ENCODE results near the gene FAM117B. TPM values are rescaled to one million over a fixed set of nuclear protein-coding genes. Genes with fewer than 3 reads are reported as not detected.

Gene FAM117B
- total RNA-seq, 2 experiments from 2014 or later: 46.8 to 50.4 TPM

DNA sequence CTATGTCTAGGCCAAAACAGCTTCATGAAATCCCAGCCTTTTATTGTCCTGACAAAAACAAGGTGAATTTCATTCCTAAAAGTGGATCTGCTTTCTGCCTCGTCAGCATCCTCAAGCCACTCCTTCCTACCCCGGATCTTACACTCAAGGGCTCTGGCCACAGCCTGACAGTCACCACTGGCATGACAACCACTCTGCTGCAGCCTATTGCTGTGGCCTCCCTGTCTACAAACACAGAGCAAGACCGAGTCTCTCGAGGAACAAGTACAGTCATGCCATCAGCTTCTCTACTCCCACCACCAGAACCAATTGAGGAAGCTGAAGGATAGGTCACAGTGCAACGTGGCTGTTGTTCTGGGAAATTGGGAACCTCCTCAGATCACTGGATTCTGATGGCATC is 130.7 kb downstream of the FAM117B start:
- H3K4me3 Mint-ChIP-seq: no peak overlapping the region
- peak overlapping the region; percentile 84 for H3K27ac Mint-ChIP-seq
- Histone ChIP-seq H3K27ac (ENCODE audit: low read depth in 1 of 2, low read length in 2 of 2) (no peak overlapping the region), H3K4me1 (ENCODE audit: insufficient read depth, low read length) (peaks cover 4% of the 10 kb centered on the region), H3K36me3 (ENCODE audit: insufficient read depth, low read length) (peaks cover 25% of the 10 kb centered on the region), H3K9me3 (ENCODE audit: control insufficient read depth in 1 of 2, insufficient read depth in 1 of 2, low read length in 2 of 2) (no peaks in the 10 kb centered on the region), H3K4me3 (ENCODE audit: low read length) (no peak overlapping the region), H3K27me3 (ENCODE audit: control insufficient read depth in 1 of 2, insufficient read depth in 2 of 2, low read length in 2 of 2) (no peaks in the 10 kb centered on the region)
- ATAC-seq (ENCODE audit: poor library complexity): no peak
- H3K27me3 Mint-ChIP-seq: no peaks in the 10 kb centered on the region
- peaks cover 63% of the 10 kb centered on the region for H3K4me1 Mint-ChIP-seq (ENCODE audit: low read depth)
- POLR2A ChIA-PET: interaction anchor here (0.6 to 1.1 kb wide), 3 partner anchors 13 to 402 kb away, joined by 3 to 5 read pairs (median 3); no protein-coding TSS in a partner anchor
- intact Hi-C loops (cut with DNase I, micrococcal nuclease): no loop called here
- CTCF ChIA-PET: interaction anchor here (1.2 kb wide), 1 partner anchor 177 kb away, joined by 3 read pairs; no protein-coding TSS in a partner anchor
- TF ChIP-seq, protein P1, sequence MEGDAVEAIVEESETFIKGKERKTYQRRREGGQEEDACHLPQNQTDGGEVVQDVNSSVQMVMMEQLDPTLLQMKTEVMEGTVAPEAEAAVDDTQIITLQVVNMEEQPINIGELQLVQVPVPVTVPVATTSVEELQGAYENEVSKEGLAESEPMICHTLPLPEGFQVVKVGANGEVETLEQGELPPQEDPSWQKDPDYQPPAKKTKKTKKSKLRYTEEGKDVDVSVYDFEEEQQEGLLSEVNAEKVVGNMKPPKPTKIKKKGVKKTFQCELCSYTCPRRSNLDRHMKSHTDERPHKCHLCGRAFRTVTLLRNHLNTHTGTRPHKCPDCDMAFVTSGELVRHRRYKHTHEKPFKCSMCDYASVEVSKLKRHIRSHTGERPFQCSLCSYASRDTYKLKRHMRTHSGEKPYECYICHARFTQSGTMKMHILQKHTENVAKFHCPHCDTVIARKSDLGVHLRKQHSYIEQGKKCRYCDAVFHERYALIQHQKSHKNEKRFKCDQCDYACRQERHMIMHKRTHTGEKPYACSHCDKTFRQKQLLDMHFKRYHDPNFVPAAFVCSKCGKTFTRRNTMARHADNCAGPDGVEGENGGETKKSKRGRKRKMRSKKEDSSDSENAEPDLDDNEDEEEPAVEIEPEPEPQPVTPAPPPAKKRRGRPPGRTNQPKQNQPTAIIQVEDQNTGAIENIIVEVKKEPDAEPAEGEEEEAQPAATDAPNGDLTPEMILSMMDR (IDR thresholded peaks at IDR 0.05): no peak
- no peaks in the 10 kb centered on the region for H3K9me3 Mint-ChIP-seq
- no peak for DNase-seq
- H3K36me3 Mint-ChIP-seq (ENCODE audit: low read depth): peaks cover 75% of the 10 kb centered on the region

DNA sequence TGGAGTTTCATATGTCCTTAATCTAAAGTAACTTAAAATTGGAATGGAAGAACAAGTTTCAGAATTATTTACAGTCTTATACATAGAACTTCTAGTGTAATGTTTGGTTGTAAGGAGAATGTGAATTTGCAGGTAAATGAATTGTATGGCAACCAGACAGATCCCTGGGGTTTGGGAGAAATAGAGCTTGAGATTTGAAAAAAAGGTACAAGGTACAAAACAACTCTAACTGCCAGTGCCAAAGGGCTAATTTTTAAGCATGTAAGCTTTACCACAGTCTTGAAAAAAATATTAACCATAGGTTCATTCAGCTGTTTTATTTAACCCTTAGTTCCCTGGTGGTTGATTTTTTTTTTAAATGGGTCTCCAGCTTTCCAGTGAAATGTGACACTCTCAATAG is 133.5 kb downstream of the FAM117B start:
- ATAC-seq (ENCODE audit: poor library complexity) (no peak), DNase-seq (no peak)
- no peaks in the 10 kb centered on the region for H3K9me3 Mint-ChIP-seq
- peaks cover 39% of the 10 kb centered on the region for H3K36me3 ChIP-seq (ENCODE audit: insufficient read depth, low read length)
- H3K27ac ChIP-seq (ENCODE audit: low read depth in 1 of 2, low read length in 2 of 2): no peak overlapping the region
- H3K4me3 ChIP-seq (ENCODE audit: low read length): no peak overlapping the region
- intact Hi-C loops (cut with DNase I, micrococcal nuclease): no loop called here
- H3K27ac Mint-ChIP-seq: peak overlapping the region; percentile 32
- ChIA-PET CTCF (interaction anchor here (0.8 to 1.1 kb wide), 2 partner anchors 17 to 180 kb away, joined by 3 read pairs; no protein-coding TSS in a partner anchor), POLR2A (interaction anchor here (2.1 kb wide), 1 partner anchor 133 kb away, joined by 13 read pairs; the partner anchor contains the start of gene FAM117B)
- H3K27me3 ChIP-seq (ENCODE audit: control insufficient read depth in 1 of 2, insufficient read depth in 2 of 2, low read length in 2 of 2): no peaks in the 10 kb centered on the region
- TF ChIP-seq, protein P1 (IDR thresholded peaks at IDR 0.05): no peak
- no peaks in the 10 kb centered on the region for H3K27me3 Mint-ChIP-seq
- H3K4me1 ChIP-seq (ENCODE audit: insufficient read depth, low read length): no peaks in the 10 kb centered on the region
- no peak overlapping the region for H3K4me3 Mint-ChIP-seq
- H3K36me3 Mint-ChIP-seq (ENCODE audit: low read depth): peaks cover 80% of the 10 kb centered on the region
- H3K9me3 ChIP-seq (ENCODE audit: control insufficient read depth in 1 of 2, insufficient read depth in 1 of 2, low read length in 2 of 2): no peaks in the 10 kb centered on the region
- peaks cover 38% of the 10 kb centered on the region for H3K4me1 Mint-ChIP-seq (ENCODE audit: low read depth)

DNA sequence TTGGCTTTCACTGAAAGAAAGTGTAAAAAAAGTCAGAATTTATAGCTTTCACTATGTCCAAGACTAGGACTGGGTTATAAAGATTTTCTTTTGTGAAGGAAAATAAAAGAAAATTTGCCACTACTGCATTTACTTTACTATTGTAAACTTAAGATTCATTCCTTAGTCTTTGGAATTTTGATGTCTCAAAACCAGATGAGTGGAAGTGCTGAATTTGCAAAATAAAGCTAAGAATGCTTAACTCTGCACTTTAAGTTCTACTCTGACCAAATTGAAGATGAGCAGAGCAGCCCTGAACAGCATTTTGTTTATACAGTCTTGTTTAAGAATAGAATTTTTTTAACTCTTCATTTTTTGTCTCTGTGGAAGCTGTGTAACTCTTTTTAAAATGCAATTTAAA is 134.4 kb downstream of the FAM117B start:
- Mint-ChIP-seq H3K36me3 (ENCODE audit: low read depth) (peaks cover 80% of the 10 kb centered on the region), H3K4me1 (ENCODE audit: low read depth) (peaks cover 29% of the 10 kb centered on the region), H3K27me3 (no peaks in the 10 kb centered on the region), H3K9me3 (no peaks in the 10 kb centered on the region), H3K4me3 (no peak overlapping the region), H3K27ac (no peak overlapping the region)
- H3K36me3 ChIP-seq (ENCODE audit: insufficient read depth, low read length): peaks cover 42% of the 10 kb centered on the region
- no peak overlapping the region for H3K4me3 ChIP-seq (ENCODE audit: low read length)
- no peak overlapping the region for H3K27ac ChIP-seq (ENCODE audit: low read depth in 1 of 2, low read length in 2 of 2)
- TF ChIP-seq, protein P1 (IDR thresholded peaks at IDR 0.05): no peak
- intact Hi-C loops (cut with DNase I, micrococcal nuclease): loop anchor here in 1 of 2 experiments (1.0 kb wide), 1 partner anchor 14 kb away; no protein-coding TSS in a partner anchor
- CTCF ChIA-PET: interaction anchor here (0.8 to 1.1 kb wide), 2 partner anchors 18 to 181 kb away, joined by 3 read pairs; no protein-coding TSS in a partner anchor
- H3K27me3 ChIP-seq (ENCODE audit: control insufficient read depth in 1 of 2, insufficient read depth in 2 of 2, low read length in 2 of 2): no peaks in the 10 kb centered on the region
- ATAC-seq (ENCODE audit: poor library complexity) (no peak), DNase-seq (no peak)
- no peaks in the 10 kb centered on the region for H3K9me3 ChIP-seq (ENCODE audit: control insufficient read depth in 1 of 2, insufficient read depth in 1 of 2, low read length in 2 of 2)
- H3K4me1 ChIP-seq (ENCODE audit: insufficient read depth, low read length): no peaks in the 10 kb centered on the region
- POLR2A ChIA-PET: interaction anchor here (0.8 to 2.1 kb wide), 2 partner anchors 8 to 134 kb away, joined by 3 to 13 read pairs; partner anchors contain the start of gene FAM117B
